H1 (cell line): ENCODE results near the gene TFRC. TPM values are rescaled to one million over a fixed set of nuclear protein-coding genes. Genes with fewer than 3 reads are reported as not detected.

Experiments used
- BACH1 ChIP-seq: IDR thresholded peaks from 2 replicates; pipeline ENCODE4 v1.6.1; 2012; ENCODE audit warnings: low read length, improper control_type of control experiment
- HDAC6 ChIP-seq: IDR thresholded peaks from one replicate; pipeline ENCODE4 v1.7.1; 2012; ENCODE audit warnings: low read depth, mild to moderate bottlenecking, inconsistent platforms, low read length, moderate library complexity
- RAD21 ChIP-seq, 2 experiments: IDR thresholded peaks in 1 of 2; conservative IDR thresholded peaks in 1 of 2; 2 replicates each; pipeline ENCODE4 v1.6.1; 2011; ENCODE audit warnings: low read depth in 2 of 2, low read length in 2 of 2, improper control_type of control experiment in 1 of 2, inconsistent platforms in 1 of 2, mild to moderate bottlenecking in 1 of 2, moderate library complexity in 1 of 2
- SIN3A ChIP-seq, 2 experiments: IDR thresholded peaks in 1 of 2; conservative IDR thresholded peaks in 1 of 2; 2 replicates each; pipeline ENCODE4 v1.6.1; 2011 to 2012; ENCODE audit warnings: low read length in 2 of 2, improper control_type of control experiment in 1 of 2, low read depth in 1 of 2, mild to moderate bottlenecking in 1 of 2
- polyA plus RNA-seq, 7 experiments: library from polyadenylated mRNA; depleted of rRNA in 3 of 7; stranded (reverse) in 5 of 7; unstranded in 2 of 7; fragments of >200 nt in 5 of 7; fragments of 200-250 nt in 2 of 7; gene quantifications; 1 replicate in 5 of 7; 2 replicates in 1 of 7; 4 replicates in 1 of 7; pipeline versions ENCODE4 v1.2.1 to v1.2.3, GENCODE V29; 2011 to 2013; ENCODE audit warnings: missing spikeins in 2 of 7, mixed read lengths in 2 of 7
- total RNA-seq: library from RNA; stranded (reverse); fragmentation: NEBNext Ultra II Directional; extraction: Animal tissue kit (Norgen Biotek cat#: 25700); gene quantifications from 2 replicates; pipeline ENCODE4 v1.2.1, GENCODE V29; 2021
- TF ChIP-seq, protein P1 (sequence below): IDR thresholded peaks from 2 replicates; pipeline ENCODE4 v1.6.1; 2012; ENCODE audit warnings: low read length, inconsistent platforms

TFRC gene
- total and polyA plus RNA-seq, 2 of the 8 experiments (the other 6 are each of a cell fraction or from before 2014, with no cell fraction given): 67.3 to 161 TPM

DNA sequence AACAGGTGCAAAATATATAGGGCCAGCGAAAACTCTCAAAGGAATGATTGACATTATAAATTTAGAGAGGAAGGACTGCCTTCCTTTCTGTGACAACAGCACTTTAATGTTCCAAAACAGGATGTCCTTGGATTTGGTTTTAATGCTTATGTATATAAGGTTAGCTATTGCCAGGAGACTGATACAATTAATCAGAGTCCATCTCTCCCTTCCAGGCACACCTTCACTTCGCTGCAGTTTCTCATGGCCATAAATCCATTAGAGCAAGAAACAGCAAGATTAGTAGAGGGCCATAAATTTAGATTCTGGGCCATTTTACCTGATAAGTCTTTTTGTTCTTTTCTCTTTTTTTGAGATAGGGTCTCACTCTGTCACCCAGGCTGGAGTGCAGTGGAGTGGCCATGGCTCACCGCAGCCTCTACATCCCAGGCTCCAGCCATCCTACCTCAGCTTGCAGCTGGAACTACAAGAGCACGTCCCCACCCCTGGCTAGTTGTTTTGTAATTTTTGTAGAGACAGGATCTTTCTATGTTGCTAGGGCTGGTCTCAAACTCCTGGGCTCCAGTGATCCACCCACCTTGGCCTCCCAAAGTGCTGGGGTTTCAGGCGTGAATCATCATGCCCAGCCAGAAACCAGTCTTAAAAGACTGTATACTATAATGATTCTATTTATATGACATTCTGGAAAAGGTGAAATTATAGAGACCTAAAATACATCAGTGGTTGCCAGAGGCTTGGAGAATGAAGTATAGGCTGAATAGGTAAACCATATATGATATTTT, 15.7 kb upstream of the TFRC start (continued):
- TF ChIP-seq SIN3A (conservative IDR thresholded peaks at IDR 0.05 in 1 of 2, IDR thresholded peaks at IDR 0.05 in 1 of 2; ENCODE audit: low read depth in 1 of 2, low read length in 2 of 2) (no peak), HDAC6 (no peak), RAD21 (IDR thresholded peaks at IDR 0.05 in 1 of 2, conservative IDR thresholded peaks at IDR 0.05 in 1 of 2; ENCODE audit: low read depth in 2 of 2, low read length in 2 of 2) (no peak), BACH1 (no peak)
- TF ChIP-seq, protein P1, sequence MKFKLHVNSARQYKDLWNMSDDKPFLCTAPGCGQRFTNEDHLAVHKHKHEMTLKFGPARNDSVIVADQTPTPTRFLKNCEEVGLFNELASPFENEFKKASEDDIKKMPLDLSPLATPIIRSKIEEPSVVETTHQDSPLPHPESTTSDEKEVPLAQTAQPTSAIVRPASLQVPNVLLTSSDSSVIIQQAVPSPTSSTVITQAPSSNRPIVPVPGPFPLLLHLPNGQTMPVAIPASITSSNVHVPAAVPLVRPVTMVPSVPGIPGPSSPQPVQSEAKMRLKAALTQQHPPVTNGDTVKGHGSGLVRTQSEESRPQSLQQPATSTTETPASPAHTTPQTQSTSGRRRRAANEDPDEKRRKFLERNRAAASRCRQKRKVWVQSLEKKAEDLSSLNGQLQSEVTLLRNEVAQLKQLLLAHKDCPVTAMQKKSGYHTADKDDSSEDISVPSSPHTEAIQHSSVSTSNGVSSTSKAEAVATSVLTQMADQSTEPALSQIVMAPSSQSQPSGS: no peak
